Muscle of leg (tissue), 16 donors: ENCODE measurements around the gene AQP11. TPM values are rescaled to one million over a fixed set of nuclear protein-coding genes. Genes with fewer than 3 reads are reported as not detected.
"Not testable (repeated sequence)": the region's sequence is repeated elsewhere in the genome, so short reads cannot be mapped to it uniquely, and the experiment has no call there.

ENCODE experiments used
- DNase-seq: peaks from one replicate; pipeline ENCODE4 v3.0.0; 2013
- H3K27ac ChIP-seq: one replicate; pipeline ENCODE4 v1.5.1; 2013; ENCODE audit warnings: mild to moderate bottlenecking, low read length, control low read depth
- H3K27me3 ChIP-seq: one replicate; pipeline ENCODE4 v1.6.1; 2013; ENCODE audit warnings: low read length; ENCODE audit not compliant: control insufficient read depth, insufficient read depth
- H3K36me3 ChIP-seq: one replicate; pipeline ENCODE4 v1.6.1; 2013; ENCODE audit warnings: low read length; ENCODE audit not compliant: control insufficient read depth, insufficient read depth
- H3K4me1 ChIP-seq: one replicate; pipeline ENCODE4 v1.6.1; 2013; ENCODE audit warnings: low read length; ENCODE audit not compliant: control insufficient read depth, insufficient read depth
- H3K4me3 ChIP-seq: one replicate; pipeline ENCODE4 v1.5.1; 2013; ENCODE audit warnings: low read length, control low read depth
- H3K9me3 ChIP-seq: replicated peaks from 2 replicates; pipeline ENCODE4 v1.6.1; 2013; ENCODE audit warnings: low read depth, low read length; ENCODE audit not compliant: control insufficient read depth
- WGBS: methylation state at CpG from one replicate; pipeline ENCODE4 v1.1.5; 2013; ENCODE audit warnings: missing lambda C conversion rate; ENCODE audit not compliant: insufficient coverage; 5-methylcytosine and 5-hydroxymethylcytosine counted together
- long read RNA-seq, 11 donors: transcript quantifications; one replicate each; lab custom pipeline, GENCODE V29; 2026
- polyA plus RNA-seq, 8 donors: library from polyadenylated mRNA; unstranded; fragments of 120-200 nt; gene quantifications; one replicate each; pipeline versions ENCODE4 v1.2.1 to v1.2.3, GENCODE V29; 2013; ENCODE audit warnings: inconsistent platforms in 1 of 8, low replicate concordance in 1 of 8; ENCODE audit not compliant: insufficient read length in 8 of 8, insufficient read depth in 1 of 8
- total RNA-seq: library from RNA; stranded (reverse); fragments of 120-200 nt; gene quantifications from one replicate; pipeline ENCODE4 v1.2.4, GENCODE V29; 2013

Gene AQP11
- 0.75 TPM for total RNA-seq
- 1 to 10 TPM in 6 of 8 donors, under 1 TPM in 2; 0.92 to 1.7 (median 1.4) TPM for polyA plus RNA-seq
- long read RNA-seq, donor 1: 0 reads
- long read RNA-seq, donor 2: 0 reads
- long read RNA-seq, donor 3, partial matches to known transcripts: 37 of 111 reads
- long read RNA-seq, donor 3, other reads (novel, unspliced or antisense): 73 of 111 reads
- long read RNA-seq, donor 4, partial matches to known transcripts: 0 of 1 reads
- long read RNA-seq, donor 4, other reads (novel, unspliced or antisense): 0 of 1 reads
- long read RNA-seq, donor 5, partial matches to known transcripts: 0 of 1 reads
- long read RNA-seq, donor 5, other reads (novel, unspliced or antisense): 0 of 1 reads
- long read RNA-seq, donor 6: 0 reads
- long read RNA-seq, donor 7, partial matches to known transcripts: 0 of 2 reads
- long read RNA-seq, donor 7, other reads (novel, unspliced or antisense): 0 of 2 reads
- long read RNA-seq, donor 8: 0 reads
- long read RNA-seq, donor 9: 0 reads
- long read RNA-seq, donor 10, partial matches to known transcripts: 196 of 374 reads
- long read RNA-seq, donor 10, other reads (novel, unspliced or antisense): 176 of 374 reads
- long read RNA-seq, donor 11, partial matches to known transcripts: 22 of 117 reads
- long read RNA-seq, donor 11, other reads (novel, unspliced or antisense): 95 of 117 reads

- Histone ChIP-seq H3K9me3 (no peaks in the 10 kb centered on the region), H3K27me3 (no peaks in the 10 kb centered on the region), H3K27ac (peak within 1 kb of the TSS; percentile 72), H3K4me3 (peak within 1 kb of the TSS; percentile 74), H3K36me3 (no peaks in the 10 kb centered on the region), H3K4me1 (peaks cover 11% of the 10 kb centered on the region)
- DNase-seq: peak; percentile 95
- WGBS: under 1% methylated on average over 54 of the region's 75 CpGs
Measured at GRCh38 chr11:77589521-77590193, at the start of gene AQP11. Gene AQP11, plus strand, starts transcription at chr11:77589953. Its CDS starts 40 bp downstream, at chr11:77589993.

GRCh38 chr11:77542296-77542695 lies 47.5 kb upstream of the AQP11 start:
- no peaks in the 10 kb centered on the region for H3K27me3 ChIP-seq
- no peak overlapping the region for H3K27ac ChIP-seq
- no peaks in the 10 kb centered on the region for H3K36me3 ChIP-seq
- no peak for DNase-seq
- H3K4me1 ChIP-seq: no peaks in the 10 kb centered on the region
- no peaks in the 10 kb centered on the region for H3K9me3 ChIP-seq
- H3K4me3 ChIP-seq: no peak overlapping the region
- WGBS: no CpG with 5 or more reads among the region's 1 CpG

GRCh38 chr11:77547047-77547836 lies 42.5 kb upstream of the AQP11 start:
- no peaks in the 10 kb centered on the region for H3K9me3 ChIP-seq
- H3K27ac ChIP-seq: no peak overlapping the region
- no peaks in the 10 kb centered on the region for H3K4me1 ChIP-seq
- H3K36me3 ChIP-seq: no peaks in the 10 kb centered on the region
- no peaks in the 10 kb centered on the region for H3K27me3 ChIP-seq
- WGBS: 88% methylated on average over 4 of the region's 7 CpGs
- no peak for DNase-seq
- no peak overlapping the region for H3K4me3 ChIP-seq

- DNase-seq: peak; percentile 85
- Histone ChIP-seq H3K36me3 (no peaks in the 10 kb centered on the region), H3K4me1 (no peaks in the 10 kb centered on the region), H3K9me3 (no peaks in the 10 kb centered on the region), H3K27ac (no peak overlapping the region), H3K4me3 (no peak overlapping the region), H3K27me3 (no peaks in the 10 kb centered on the region)
- WGBS: 60% methylated on average over 1 of the region's 9 CpGs
Measured at GRCh38 chr11:77547863-77548551, 41.7 kb upstream of the AQP11 start.

- Histone ChIP-seq H3K4me3 (no peak overlapping the region), H3K4me1 (no peaks in the 10 kb centered on the region), H3K27me3 (no peaks in the 10 kb centered on the region), H3K9me3 (no peaks in the 10 kb centered on the region), H3K36me3 (no peaks in the 10 kb centered on the region), H3K27ac (no peak overlapping the region)
- 83% methylated on average over 2 of the region's 6 CpGs for WGBS
- no peak for DNase-seq
Measured at GRCh38 chr11:77548552-77549445, 41.0 kb upstream of the AQP11 start.

GRCh38 chr11:77551426-77551825 lies 38.3 kb upstream of the AQP11 start:
- not testable (repeated sequence) for H3K9me3 ChIP-seq, H3K27me3 ChIP-seq, H3K4me3 ChIP-seq, H3K36me3 ChIP-seq, H3K4me1 ChIP-seq, DNase-seq, H3K27ac ChIP-seq
- WGBS: 68% methylated on average over 2 of the region's 8 CpGs

- Histone ChIP-seq H3K4me3 (no peak overlapping the region), H3K36me3 (no peaks in the 10 kb centered on the region), H3K9me3 (no peaks in the 10 kb centered on the region), H3K4me1 (no peaks in the 10 kb centered on the region), H3K27ac (no peak overlapping the region), H3K27me3 (no peaks in the 10 kb centered on the region)
- no peak for DNase-seq
- 66% methylated on average over 5 of the region's 5 CpGs for WGBS
Measured at GRCh38 chr11:77557553-77557952, 32.2 kb upstream of the AQP11 start.

GRCh38 chr11:77558380-77558779 lies 31.4 kb upstream of the AQP11 start:
- WGBS: 52% methylated on average over 2 of the region's 4 CpGs
- Histone ChIP-seq H3K27me3 (no peaks in the 10 kb centered on the region), H3K36me3 (no peaks in the 10 kb centered on the region), H3K9me3 (no peaks in the 10 kb centered on the region), H3K27ac (no peak overlapping the region), H3K4me1 (no peaks in the 10 kb centered on the region), H3K4me3 (no peak overlapping the region)
- no peak for DNase-seq
